Medulla oblongata (tissue), 1 donor: ENCODE measurements around the gene CRYGC.
"Not testable (repeated sequence)": the region's sequence is repeated elsewhere in the genome, so short reads cannot be mapped to it uniquely, and the experiment has no call there.

ENCODE experiments used
- DNase-seq: peaks from one replicate; pipeline ENCODE4 v3.0.0-alpha.2; 2015; ENCODE audit errors: extremely low spot score

CRYGC gene

DNA sequence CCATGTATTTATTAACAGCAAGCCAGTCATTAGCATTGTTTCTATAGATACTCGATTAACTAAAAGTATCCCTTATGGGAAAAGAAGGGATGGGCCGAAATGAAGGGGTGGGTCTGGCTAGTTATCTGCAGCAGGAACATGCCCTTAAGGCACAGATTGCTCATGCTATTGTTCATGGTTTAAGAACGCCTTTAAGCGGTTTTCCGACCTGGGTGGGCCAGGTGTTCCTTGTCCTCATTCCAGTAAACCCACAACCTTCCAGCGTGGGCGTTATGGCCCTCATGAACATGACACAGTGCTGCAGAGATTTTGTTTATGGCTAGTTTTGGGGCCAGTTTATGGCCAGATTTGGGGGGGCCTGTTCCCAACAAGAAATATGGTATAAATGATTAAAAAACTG is 8.7 kb upstream of the CRYGC start:
- not testable (repeated sequence) for DNase-seq

DNA sequence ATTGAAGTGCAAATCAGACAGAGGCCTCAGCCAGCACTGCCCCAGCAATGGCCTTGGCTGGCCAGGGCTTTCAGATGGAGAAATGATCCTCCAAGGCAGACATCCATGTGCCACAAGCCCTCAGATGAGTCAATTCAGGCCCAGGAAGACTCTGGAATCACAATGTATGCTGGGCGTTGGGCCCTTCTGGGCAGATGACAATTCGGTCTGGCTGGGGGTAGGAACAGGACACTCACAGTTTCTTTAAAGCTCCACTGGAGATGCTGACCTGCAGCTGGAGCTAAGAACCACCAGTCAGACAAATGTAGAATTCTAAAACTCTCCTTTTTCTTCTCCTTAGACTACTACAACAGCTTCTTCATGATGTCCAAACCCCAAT is 7.1 kb upstream of the CRYGC start:
- no peak for DNase-seq

DNA sequence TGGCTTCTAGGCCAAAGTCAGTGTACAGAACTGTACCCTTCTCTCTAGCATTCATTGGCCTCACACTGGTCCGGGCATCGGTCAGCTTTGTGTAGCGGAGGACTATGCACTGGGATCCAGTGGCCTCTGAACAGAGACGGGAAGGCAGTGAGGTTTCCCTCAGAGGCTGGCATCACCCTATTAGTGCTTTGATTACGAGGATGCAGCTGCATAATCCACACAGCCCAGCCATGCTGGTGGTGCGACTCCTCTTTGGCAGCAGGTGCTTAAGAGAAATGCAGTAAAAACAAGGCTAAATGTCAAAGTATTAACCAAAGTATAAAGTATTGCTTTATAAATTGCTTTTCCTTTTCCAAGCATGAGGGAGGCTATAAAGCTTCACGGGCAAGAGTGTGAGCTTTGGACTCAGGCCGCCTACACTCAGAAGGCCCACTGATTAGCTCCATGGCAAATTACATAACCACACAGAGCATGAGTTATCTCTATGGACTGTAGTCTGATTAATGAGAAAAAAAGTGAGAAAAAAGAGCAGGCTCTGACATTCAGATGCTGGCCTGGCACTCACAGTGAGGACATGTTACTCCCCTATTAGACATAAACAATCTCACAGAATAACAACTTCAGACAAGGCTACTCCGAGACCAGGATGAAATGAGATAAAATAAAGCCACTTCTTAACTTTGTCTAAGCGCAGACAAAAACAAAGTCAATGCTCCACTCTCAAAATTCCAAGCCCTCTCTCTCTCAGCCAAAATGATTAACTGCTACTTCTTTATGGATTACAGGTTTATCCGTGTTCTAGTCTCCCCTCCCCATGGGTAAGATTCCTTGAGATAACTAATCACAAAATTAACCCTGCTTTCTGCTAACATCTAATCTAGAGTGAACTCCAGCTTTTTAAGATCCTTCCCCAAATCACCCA is 6.4 kb upstream of the CRYGC start:
- no peak for DNase-seq

DNA sequence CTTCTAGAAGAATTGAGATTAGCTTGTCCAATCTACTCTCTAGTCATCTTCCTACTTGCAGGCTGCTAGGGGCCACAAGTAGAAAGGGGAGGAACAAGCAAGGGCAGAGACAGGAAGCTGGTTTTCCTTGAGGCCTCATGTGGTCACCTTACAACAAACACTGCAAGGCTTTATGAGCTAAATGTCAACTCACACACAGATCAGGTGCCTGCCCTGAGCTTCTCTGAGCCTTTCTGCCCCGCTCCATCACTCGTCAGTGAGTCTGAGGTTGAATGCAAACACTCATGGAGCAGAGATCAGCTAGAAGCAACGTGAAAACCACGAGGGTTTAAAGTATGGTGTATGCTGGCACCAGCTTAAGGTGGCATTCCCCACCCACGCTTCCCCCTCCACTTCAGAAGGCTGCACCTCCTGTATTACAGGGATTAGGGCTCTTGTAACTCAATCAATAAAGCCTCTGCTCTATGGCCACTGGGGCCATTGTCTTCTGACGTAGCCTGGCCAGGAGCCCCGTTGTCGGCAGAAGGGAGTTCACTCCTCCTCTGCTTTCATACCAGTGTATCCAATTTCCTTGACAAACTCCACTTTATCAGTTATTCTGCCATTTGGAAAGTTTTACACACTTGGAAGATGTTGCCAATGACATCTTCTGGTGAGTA is 5.4 kb upstream of the CRYGC start:
- no peak for DNase-seq

DNA sequence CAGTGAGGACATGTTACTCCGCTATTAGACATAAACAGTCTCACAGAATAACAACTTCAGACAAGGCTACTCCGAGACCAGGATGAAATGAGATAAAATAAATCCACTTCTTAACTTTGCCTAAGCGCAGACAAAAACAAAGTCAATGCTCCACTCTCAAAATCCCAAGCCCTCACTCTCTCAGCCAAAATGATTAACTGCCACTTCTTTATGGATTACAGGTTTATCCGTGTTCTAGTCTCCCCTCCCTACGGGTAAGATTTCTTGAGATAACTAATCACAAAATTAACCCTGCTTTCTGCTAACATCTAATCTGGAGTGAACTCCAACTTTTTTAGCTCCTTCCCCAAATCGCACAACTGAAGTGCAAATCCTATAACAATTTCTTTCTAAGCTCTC is 1.1 kb upstream of the CRYGC start:
- no peak for DNase-seq

DNA sequence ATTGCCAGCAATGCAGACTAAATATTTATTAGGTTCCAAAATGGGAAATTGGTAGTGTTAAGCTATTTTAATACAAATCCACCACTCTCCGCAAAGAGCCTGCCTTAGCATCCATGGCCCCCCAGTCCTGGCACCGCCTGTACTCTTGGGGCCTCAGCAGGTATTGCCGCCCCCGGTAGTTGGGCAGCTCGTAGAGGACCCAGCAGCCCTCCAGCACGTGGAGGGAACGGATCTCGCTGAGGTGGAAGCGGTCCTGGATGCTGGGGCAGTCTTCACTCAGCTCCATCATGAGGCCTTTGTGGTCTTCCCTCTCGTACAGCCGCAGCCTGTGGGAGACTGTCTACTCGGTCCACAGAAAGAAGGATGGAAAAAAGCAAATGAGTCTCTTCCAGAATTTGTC is 1.5 kb downstream of the CRYGC start:
- DNase-seq: no peak

DNA sequence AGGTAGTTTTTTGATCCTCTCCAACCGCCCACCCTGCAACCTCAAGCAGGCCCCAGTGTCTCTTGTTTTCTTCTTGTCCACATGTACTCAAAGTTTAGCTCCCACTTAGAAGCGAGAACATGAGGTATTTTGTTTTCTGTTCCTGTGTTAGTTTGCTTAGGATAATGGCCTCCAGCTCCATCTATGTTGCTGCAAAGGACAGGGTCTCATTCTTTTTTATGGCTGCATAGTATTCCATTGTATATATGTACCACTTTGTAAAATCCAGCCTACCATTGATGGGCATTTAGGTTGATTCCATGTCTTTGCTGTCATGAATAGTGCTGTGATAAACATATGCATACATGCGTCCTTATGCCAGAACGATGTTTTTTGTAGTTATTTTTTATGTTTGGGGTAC is 2.5 kb downstream of the CRYGC start:
- DNase-seq: no peak

DNA sequence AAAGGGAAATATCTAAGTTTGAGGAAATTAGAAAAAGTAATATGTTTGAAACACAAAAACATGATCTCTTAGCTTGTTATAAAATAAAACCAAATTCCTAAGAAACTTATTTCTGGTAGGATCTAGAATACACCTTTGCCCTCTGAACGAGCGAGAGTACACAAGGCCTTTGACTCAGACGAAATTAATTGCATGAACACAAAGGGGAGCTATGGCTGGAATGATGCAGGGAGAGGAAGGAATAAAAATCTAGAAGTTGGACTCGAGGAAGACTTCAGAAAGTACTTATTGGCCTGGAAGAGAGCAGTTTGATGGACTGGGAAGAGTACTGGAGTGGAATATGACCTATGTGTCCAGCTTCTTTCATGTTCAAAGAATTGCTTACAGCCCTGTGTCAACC is 4.4 kb downstream of the CRYGC start:
- no peak for DNase-seq

DNA sequence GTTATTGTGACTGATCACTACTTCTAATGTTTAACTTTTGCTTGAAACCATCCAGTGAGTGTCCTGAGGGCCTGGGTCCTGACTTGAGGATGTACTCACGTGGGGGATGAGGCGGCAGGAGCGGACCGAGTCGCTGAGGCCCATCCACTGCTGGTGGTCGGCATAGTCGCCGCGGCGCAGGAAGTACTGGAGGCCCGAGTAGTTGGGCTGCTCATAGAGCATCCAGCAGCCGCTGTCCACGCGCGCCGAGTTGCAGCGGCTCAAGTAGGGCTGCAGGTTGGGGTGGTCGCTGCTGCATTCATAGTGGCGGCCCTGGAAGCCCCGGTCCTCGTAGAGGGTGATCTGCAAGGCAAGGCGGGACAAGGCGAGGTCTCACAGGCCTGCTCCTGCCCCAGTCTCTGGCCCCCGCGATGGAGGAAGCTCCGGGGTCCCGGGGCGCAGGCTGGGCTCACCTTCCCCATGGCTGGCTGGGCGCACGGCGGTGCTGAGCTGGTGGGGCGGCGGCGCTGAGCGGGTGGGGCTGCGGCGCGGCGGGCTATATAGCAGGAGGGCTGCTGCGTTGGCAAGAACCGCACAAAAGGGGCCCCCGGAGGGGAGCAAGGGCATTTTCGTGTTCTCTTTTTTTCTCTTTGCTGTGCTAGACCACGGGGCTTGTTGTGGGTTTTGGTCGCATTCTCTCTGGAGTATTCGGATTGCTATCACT is 5.5 kb downstream of the CRYGC start, which contains the start of gene CRYGD:
TSS of gene CRYGD (minus strand) at position 512 of the 703 bp plus-strand sequence. CDS start at position 461, 51 bp downstream.
- not testable (repeated sequence) for DNase-seq

DNA sequence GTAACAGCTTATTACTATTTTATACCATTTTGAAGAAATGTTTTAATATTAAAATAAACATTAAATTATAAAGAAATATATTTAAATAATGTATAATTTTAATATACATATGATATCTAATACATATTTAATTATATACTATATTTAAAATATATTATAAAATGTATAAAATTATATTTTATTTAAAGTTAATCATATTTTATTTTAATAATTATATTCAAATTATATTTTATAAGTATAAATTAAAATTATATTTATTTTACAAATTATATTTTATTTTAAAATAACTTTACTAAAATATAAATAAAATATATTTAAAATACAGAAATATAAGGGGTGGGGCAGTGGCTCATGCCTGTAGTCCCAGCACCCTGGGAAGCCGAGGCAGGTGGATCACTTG is 7.4 kb downstream of the CRYGC start:
- DNase-seq: no peak

DNA sequence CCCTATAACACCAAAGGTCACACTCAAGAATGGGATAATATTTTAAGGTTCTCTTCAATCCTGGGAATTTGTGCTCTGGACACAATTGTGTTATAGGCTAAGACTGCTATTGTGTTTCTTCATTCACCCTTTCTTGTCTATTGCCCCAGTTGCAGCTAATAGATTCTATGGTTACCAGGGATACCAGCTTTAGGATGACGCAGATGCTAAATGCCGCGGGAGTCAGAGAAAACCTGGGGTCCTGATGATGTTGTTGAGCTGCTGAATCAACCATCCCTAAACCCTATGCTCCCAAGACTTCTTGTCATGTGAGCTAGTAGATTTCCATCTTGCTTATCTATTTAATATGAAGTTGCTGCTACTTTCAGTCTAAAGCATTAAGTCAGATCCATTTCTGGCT is 10.7 kb downstream of the CRYGC start:
- DNase-seq: no peak

DNA sequence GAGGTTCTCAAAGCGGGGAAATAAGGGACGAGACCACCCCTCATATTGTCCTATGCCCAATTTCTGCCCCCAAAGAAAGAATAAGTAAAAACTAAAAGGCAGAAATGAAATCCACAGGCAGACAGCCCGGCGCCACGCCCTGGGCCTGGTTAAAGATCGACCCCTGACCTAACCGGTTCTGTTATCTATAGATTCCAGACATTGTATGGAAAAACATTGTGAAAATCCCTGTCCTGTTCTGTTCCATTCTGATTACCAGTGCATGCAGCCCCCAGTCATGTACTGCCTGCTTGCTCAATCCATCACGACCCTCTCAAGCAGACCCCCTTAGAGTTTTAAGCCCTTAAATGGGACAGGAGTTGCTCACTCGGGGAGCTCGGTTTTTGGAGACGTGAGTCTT is 12.2 kb downstream of the CRYGC start:
- not testable (repeated sequence) for DNase-seq

DNA sequence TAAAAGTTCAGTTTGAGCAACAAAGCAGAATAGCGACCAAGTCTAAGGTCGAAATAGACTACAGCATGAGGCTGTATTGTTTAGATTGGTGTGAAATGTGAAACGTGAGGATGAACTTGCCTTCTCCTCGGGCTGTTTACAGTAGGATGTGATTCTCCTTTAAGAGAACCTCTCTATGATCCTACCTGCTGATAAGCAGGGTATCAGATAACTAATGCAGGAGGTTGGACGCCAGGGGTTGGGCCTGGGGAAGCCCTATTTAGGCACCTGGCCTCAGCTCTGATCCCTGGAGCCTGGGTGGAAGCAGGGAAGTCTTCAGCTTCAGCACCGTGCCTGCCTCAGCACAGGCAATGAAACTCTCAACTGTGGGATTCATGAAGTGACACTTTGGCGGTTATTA is 16.7 kb downstream of the CRYGC start:
- DNase-seq: no peak

DNA sequence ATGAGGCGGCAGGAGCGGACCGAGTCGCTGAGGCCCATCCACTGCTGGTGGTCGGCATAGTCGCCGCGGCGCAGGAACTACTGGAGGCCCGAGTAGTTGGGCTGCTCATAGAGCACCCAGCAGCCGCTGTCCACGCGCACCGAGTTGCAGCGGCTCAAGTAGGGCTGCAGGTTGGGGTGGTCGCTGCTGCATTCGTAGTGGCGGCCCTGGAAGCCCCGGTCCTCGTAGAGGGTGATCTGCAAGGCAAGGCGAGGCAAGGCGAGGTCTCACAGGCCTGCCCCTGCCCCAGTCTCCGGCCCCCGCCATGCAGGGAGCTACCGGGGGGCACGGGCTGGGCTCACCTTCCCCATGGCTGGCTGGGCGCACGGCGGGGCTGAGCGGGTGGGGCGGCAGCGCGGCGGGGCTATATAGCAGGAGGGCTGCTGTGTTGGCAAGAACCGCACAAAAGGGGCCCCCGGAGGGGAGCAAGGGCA is 17.3 kb downstream of the CRYGC start:
- not testable (repeated sequence) for DNase-seq

DNA sequence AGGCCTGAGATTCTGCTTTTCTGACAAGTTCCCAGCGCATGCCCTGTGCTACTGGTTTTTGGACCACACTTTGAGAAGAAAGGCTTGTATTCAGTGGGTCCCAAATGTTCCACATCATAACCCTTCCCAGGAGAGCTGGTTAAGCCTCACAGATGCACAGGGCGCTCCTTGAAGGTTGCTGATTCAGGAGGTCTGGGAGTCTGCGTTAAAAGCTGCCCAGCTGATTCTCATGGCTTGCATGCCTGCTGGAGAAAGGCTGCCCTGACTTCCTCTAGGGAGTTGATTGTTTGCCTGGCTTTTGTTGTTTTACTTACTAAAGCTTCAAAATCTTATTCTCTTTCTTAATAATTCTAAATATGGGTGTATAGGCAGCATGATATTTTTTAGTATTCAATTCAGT is 26.0 kb downstream of the CRYGC start:
- no peak for DNase-seq

DNA sequence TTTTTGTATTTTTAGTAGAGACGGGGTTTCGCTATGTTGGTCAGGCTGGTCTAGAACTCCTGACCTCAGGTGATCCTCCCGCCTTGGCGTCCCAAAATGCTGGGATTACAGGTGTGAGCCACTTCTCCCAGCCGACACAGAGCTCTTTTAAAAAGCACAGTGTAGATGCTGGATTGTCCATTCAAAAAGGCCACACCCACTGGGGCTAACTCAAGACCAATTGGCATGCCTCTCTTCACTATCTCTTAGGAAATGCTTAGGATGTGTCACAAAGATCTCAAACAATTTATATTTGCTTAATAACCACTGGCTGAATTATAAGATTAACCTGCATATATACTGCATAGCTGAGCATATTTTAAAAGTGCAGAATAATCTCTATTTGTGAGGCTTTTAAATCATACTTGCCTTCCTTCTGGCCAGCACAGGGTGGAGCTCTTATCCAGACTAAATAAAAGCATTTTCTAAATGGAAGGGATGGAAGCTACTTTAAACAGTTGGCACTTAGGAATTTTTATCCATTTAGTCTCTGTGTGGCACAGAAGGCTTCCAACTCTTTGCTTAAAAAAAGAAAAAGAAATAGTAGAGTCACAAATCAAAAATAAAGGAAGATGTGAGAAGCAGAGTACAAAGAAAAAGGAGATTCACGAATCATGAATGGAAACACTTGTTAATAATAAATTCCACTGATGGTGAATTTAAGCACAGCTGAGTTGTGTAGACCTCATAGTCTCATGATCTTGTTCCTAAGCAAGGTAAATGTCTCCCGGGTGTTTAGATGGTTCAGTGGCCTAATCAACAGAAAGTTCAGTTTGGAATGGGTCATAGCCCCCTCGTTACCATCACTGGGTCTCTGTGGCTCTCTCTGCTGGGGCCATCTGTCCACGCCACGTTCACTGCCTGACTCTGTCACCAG is 27.7 kb downstream of the CRYGC start:
- peak; percentile 40 for DNase-seq

DNA sequence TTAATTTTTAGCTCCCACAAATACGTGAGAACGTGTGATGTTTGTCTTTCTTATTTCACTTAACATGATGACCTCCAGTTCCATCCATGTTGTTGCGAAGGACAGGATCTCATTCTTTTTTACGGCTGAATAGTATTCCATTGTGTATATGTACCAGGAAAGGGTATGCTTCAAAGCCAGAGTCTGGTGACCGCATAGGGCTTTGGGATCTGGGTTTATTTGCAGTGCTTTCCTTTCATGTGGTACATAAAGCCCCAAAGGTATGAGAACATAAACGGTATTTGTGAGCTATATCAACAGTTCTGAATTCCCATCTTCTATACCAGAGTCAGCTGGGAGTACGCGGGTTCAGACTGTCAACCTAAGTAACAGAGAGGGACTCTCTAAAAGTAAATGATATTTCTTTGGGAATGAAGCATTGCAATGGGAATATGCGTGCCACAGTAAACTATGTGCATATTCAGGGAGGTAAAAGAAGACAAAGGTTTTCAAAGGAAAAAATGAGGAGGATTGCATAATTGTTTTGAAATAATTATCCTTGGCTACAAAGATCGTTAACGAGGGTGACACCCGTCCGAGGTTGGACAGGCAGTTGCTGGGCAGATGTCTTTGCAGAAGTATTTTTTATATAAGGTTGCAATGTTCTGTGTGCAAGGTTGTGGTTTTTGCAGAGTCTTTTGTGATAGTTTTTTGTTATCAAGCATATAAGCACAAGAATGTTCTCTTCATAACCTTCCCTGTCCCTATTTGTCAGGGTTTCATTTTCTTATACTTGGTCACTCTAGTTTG is 29.8 kb downstream of the CRYGC start:
- DNase-seq: no peak

DNA sequence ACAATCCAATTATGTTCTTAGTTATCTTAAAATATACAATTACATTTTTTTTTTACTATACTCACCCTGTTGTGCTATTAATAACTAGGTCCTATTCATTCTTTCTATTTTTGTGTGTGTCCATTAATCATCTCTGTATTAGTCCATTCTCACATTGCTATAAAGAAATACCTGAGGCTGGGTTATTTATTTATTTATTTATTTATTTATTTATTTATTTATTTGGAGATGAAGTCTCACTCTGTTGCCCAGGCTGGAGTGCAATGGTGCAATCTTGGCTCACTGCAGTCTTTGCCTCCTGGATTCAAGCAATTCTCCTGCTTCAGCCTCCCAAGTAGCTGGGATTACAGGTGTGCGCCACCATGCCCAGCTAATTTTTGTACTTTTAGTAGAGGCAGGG is 30.9 kb downstream of the CRYGC start:
- not testable (repeated sequence) for DNase-seq

DNA sequence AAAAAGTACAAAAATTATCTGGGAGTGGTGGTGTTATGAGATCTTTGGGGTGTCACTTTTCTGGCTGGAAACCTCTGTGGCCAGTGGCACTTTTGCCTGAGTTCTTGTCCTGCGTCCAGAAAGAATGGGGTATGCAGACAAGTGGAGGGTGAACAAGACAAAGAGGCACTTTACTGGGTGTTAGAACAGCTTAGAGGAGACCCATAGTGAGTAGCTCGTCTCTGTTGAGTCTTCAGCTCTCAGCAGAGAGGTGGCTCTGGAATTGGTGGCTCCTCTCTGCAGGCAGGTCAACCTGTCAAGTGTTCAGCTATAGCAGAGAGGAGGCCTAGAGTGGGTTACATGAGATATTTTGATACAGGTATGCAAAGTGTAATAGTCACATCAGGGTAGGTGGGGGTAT is 31.4 kb downstream of the CRYGC start:
- no peak for DNase-seq

DNA sequence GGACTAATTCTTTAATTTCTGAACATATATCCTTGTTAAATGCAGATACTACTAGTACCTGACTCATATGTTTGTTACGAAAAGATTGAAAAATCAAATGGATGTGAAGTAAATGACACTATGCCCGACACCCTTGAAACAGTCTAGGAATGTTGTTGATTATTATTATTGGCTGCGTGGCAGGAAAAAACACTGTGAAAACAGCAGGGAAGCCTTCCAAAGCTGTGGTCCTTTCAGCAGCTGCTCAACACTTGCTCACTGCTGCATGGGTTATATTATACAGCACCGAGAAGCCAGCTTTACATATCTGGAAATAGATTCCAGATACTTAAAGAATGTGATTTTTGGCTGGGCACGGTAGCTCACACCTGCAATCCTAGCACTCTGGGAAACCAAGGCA is 31.8 kb downstream of the CRYGC start:
- DNase-seq: no peak

DNA sequence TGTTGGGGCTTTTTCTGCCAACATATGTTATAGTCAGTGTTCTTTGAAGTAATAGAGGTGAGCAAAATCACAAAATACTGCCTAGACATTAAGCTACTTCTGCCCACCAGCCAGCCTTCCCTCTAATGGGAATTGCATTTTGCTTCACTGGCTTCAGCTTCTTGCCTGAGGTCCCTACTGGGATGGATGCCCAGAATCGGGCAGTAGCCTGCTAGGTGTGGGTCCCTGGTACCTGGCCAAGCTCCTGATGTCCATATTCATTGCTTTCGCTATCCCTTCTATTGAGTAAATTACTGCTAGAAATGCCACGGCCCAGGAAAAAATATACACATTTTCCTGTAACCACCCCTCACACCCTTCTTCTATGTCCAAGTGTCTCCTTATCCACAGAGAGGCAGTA is 32.3 kb downstream of the CRYGC start:
- no peak for DNase-seq
